GM21717 (cell line): ENCODE results near the gene OR1S1.
"Not testable (repeated sequence)": the region's sequence is repeated elsewhere in the genome, so short reads cannot be mapped to it uniquely, and the experiment has no call there.

Source experiments
- ATAC-seq: cut with Tn5 transposase; IDR thresholded peaks from one replicate; pipeline ENCODE4 v1.9.1; 2021; ENCODE audit warnings: mild to moderate bottlenecking, moderate library complexity; ENCODE audit not compliant: unreplicated experiment

Gene OR1S1

DNA sequence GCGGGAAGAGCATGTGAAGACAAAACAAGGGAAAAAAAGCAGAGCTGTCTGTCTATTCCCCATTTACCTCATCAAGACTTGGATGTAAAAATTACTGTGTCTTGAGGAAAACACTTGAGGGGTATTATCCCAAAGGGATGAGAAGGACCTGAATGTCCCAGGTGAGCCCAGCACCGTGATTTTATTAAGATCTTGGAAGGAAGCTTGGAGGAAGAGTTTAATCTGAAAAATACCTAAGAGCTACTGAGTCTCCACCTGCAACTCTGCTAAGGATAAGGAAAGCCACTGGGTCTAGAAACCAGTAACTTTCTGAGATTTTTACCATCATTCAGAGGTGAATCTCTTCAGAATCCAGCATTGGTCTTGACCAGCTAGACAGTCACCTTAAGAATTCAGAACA lies at the start of gene OR1S1:
OR1S1 (plus strand) TSS at position 301 of the 400 bp plus-strand sequence.
- ATAC-seq: not testable (repeated sequence)

- no peak for ATAC-seq
These were observed 48.1 kb upstream of the OR1S1 start for GRCh38 chr11:58164389-58164788.

- ATAC-seq: no peak
These were observed 47.5 kb upstream of the OR1S1 start for GRCh38 chr11:58164990-58165389.

DNA sequence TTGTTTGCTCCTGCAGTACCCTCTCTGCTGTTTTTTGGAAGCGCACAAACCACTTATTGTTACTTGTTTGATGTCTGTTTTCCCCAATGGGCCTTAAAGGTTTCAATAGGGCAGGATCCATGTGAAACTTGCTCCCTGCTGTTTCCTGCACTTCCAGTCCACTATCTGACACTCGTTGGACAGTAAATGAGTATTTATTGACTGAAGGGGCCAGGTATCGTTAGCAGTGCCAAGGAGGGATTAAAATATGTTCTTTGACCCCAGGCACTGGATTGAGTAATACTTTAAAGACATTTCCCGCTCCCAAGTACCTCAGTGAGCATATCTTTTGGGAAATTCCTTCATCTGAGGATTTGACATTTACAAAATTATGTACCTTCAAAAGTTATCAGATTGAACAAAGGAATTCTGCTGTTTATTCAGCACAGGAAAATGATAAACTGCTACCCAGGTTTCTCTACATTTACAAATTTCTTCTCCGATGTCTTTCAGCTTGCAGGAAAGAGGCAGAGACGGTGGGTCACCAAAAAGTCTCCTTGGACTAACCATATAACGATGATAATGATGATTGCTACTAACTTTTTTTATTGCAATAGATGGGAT lies 46.9 kb upstream of the OR1S1 start:
- ATAC-seq: no peak

DNA sequence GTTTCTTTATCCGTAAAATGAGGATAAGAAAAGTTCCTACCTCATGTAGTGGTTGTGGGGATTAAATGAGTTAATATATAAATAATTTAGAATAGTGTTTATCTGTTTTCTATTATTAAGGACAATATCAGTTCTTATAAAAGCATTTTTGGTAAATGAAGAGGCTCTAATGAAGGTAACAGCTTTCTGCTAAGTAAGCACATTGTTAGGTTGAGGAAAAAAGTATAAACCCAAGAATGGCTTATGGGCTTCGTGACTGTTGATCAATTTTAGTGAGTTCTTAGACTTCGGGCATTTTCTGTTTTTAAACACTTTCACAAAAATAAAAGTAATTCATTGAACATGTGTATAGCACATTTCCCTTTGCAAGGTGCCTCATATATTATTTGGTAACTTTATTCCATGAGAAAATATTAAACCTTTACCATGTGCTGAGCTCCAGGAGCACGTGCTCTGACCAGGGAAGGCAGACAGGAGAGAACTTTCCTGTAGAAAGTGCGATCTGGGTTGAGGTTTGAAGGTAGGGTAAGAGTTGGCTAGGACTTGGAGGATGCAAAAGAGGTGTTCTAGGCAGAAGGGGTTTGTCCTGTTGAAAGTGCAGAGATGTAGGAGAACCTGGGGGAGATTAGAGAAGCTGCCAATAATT lies 35.0 kb upstream of the OR1S1 start:
- ATAC-seq: no peak

GRCh38 chr11:58178444-58178843 lies 34.1 kb upstream of the OR1S1 start:
- ATAC-seq: no peak

DNA sequence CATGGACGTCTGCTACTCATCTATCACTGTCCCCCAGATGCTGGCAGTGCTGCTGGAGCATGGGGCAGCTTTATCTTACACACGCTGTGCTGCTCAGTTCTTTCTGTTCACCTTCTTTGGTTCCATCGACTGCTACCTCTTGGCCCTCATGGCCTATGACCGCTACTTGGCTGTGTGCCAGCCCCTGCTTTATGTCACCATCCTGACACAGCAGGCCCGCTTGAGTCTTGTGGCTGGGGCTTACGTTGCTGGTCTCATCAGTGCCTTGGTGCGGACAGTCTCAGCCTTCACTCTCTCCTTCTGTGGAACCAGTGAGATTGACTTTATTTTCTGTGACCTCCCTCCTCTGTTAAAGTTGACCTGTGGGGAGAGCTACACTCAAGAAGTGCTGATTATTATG lies 32.9 kb upstream of the OR1S1 start:
- ATAC-seq: no peak

GRCh38 chr11:58186938-58187337 lies 25.6 kb upstream of the OR1S1 start:
- no peak for ATAC-seq

DNA sequence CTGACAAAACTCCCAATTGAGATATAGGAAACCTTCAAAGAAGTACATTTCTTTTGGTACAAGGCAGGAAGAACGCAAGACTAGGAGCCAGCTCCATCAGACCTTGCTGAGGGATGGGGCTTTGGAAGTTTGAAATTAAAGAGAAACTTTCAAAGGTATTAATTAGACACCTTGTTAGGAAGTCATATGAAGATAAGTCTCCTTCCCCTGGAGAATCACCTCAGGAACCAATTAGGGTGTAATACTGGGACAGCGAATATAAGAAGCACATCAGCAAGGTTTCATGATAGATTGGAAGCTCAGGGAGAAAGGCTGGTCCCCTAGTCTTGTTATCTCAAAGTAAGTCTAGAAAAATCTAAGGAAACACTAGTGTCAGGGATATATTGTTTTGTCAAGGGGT lies 23.8 kb upstream of the OR1S1 start, which contains the start of gene OR9Q2:
OR9Q2 (plus strand) TSS at position 301 of the 400 bp plus-strand sequence. CDS start 1,421 bp downstream, outside the sequence.
- no peak for ATAC-seq

GRCh38 chr11:58192229-58192628 lies 20.3 kb upstream of the OR1S1 start:
- ATAC-seq: no peak

- ATAC-seq: no peak
These were observed 19.1 kb upstream of the OR1S1 start for GRCh38 chr11:58193391-58193790.

DNA sequence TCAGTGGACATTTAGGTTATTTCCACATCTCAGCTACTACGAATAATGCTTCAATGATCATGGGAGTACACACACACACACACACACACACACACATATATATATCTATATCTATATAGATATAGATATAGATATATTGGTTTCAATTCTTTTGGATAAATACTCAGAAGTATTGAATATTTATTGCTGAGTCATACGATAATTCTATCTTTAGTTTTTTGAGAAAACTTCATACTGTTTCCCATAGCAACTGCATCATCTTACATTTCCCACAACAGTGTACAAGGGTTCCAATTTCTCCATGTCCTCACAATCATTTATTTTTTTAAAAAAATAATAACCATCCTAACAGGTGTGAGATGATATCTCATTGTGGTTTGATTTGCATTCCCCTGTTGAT lies 16.6 kb upstream of the OR1S1 start:
- ATAC-seq: no peak

GRCh38 chr11:58199271-58199670 lies 13.2 kb upstream of the OR1S1 start:
- no peak for ATAC-seq

DNA sequence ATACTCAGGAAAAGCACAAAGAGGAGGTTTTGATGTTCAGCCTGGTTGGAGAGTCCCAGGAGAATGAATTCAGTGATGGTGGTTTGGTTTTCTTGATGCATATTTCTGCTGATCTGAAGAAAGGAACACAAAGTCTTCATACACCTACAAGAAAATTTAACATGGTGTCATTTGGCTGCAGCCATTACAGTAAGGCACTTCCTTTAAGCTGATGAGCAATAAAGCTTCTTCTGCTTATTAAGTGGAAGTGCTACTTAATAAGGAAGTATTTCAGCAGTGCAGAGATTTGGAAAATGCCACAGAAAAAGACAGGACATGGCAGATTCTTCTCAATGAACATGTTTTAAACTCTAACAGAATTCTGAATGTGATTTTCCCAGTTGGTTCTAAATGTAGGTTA lies 8.5 kb upstream of the OR1S1 start, which contains the start of gene OR1S2:
OR1S2 (minus strand) TSS at position 101 of the 400 bp plus-strand sequence; CDS start at position 101, 0 bp downstream.
- no peak for ATAC-seq

GRCh38 chr11:58216476-58216875 lies 4.0 kb downstream of the OR1S1 start:
- no peak for ATAC-seq

DNA sequence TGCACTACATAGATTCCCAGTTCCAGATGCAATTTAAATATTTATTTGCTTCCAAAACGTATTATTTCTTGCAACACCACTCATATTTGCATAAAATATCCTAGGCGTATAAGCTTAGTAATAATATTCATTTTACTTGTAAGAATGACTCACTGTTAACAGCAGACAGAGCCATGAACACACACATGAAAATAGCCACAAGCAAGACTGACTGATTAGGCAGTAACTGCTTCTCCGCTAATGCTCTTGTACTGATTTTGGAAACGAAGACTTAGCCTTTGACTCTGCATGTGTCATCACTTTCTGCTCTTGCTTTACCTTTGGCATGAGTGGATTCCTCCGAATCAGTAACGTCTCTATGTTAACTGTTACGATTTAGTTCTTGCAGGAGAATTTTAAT lies 10.2 kb downstream of the OR1S1 start:
- no peak for ATAC-seq

DNA sequence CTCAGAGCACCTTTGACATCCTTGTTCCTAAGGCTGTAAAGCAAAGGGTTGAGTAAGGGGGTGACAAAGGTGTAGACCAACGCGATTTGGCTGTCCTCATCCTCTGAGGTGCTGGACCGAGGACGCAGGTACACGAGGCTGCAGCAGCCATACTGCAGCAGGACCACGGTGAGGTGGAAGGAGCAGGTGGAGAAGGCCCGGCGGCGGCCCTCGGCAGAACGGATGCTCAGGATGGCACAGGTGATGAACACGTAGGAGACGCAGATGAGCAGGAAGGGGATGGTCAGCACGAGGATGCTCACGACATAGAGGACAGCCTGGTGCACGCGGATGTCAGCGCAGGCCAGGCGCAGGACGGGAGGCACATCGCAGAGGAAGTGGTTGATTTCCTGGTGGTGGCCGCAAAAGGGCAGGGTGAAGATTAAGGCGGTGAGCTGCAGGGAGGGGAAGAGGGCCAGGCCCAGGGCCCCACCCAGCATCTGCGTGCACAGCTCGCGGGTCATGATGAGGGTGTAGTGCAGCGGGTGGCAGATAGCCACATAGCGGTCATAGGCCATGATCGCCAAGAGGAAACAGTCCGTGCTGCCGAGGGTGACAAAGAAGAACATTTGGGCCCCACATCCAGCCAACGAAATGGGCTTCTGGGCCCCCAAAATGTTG lies 15.6 kb downstream of the OR1S1 start:
- no peak for ATAC-seq

- ATAC-seq: no peak
These were observed 31.4 kb downstream of the OR1S1 start for GRCh38 chr11:58243954-58244353.

DNA sequence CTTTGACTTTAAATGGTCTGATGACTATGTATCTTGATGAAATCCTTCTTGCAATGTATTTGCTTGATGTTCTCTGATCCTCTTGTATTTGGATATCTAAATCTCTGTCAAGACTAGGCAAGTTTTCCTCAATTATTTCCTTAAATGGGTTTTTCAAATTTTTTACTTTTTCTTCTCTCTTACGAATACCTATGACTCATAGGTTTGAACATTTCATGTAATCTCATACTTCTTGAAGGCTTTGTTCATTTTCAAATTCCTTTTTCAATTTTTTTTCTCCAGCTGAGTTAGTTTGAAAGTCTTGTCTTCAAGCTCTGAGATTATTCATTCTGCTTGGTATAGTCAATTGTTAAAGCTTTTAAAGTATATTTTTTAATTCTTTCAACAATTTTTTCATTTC lies 42.4 kb downstream of the OR1S1 start:
- no peak for ATAC-seq

DNA sequence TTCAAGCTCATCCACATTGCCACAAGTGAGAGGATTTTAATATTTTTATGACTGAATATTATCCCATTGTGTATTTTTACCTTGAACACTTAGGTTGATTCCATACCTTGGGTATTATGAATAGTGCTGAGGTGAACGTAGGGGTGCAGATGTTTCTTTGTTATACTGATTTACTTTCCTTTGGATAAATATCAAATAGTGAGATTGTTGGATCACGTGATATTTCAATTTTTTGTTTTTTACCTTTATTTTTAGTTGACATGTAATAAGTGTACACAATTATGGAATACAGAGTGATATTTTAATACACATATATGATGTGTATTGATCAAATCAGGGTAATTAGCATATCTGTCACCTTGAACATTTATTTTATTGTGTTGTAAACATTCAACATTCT lies 47.5 kb downstream of the OR1S1 start:
- ATAC-seq: no peak
